Adrenal gland (tissue), 5 donors: ENCODE data around the gene ZYX.

Source experiments
- POLR2A ChIP-seq, 2 donors: fragments of 450-650 bp; IDR thresholded peaks; one replicate each; pipeline ENCODE4 v1.6.1; 2017; ENCODE audit warnings: antibody characterized with exemption in 2 of 2, mild to moderate bottlenecking in 2 of 2, moderate library complexity in 1 of 2
- TF ChIP-seq, protein P1 (sequence below), 6 experiments: fragments of 450-650 bp in 4 of 6; fragments of 200-600 bp in 2 of 6; sonication (generic) in 1 of 6; IDR thresholded peaks; 1 replicate in 5 of 6; 2 replicates in 1 of 6; pipeline versions ENCODE4 v1.5.1 to v1.8.0; 2016 to 2021; ENCODE audit warnings: antibody characterized with exemption in 6 of 6, mild to moderate bottlenecking in 2 of 6, moderate library complexity in 1 of 6
- donor health status: DM: no; HTN: no; CAD: no.

DNA sequence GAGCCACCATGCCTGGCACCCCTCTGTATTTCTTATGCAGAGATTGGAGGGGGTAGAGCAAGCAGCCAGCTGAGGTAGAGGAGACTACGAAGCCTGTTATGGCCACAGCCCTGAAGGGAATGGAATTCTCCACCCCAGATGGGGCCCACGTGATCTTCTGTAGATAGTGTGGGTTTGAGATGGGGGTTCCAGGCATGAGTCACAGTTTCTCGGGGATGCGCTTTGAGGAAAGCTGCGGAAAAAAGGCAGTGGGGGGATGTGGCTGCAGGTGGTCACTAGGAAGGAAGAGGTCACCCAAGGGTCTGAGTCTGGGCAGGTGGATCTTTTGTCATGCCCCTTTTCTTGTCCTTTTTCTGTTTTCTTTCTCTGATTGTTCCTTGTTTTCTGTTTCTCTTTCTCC is 30.1 kb upstream of the ZYX start:
- TF ChIP-seq, protein P1, sequence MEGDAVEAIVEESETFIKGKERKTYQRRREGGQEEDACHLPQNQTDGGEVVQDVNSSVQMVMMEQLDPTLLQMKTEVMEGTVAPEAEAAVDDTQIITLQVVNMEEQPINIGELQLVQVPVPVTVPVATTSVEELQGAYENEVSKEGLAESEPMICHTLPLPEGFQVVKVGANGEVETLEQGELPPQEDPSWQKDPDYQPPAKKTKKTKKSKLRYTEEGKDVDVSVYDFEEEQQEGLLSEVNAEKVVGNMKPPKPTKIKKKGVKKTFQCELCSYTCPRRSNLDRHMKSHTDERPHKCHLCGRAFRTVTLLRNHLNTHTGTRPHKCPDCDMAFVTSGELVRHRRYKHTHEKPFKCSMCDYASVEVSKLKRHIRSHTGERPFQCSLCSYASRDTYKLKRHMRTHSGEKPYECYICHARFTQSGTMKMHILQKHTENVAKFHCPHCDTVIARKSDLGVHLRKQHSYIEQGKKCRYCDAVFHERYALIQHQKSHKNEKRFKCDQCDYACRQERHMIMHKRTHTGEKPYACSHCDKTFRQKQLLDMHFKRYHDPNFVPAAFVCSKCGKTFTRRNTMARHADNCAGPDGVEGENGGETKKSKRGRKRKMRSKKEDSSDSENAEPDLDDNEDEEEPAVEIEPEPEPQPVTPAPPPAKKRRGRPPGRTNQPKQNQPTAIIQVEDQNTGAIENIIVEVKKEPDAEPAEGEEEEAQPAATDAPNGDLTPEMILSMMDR (IDR thresholded peaks at IDR 0.05), result no peak
- no peak for TF ChIP-seq POLR2A (IDR thresholded peaks at IDR 0.05)
